DND-41 (cell line): ENCODE data around the gene NTNG2.

Source experiments
- EZH2 ChIP-seq: IDR thresholded peaks from 3 replicates; pipeline ENCODE4 v1.6.1; 2012; ENCODE audit warnings: borderline replicate concordance, low read depth, mild to moderate bottlenecking, moderate library complexity, low read length, inconsistent platforms; ENCODE audit not compliant: severe bottlenecking
- TF ChIP-seq, protein P1 (sequence below): IDR thresholded peaks from 2 replicates; pipeline ENCODE4 v1.5.1; 2012; ENCODE audit warnings: borderline replicate concordance, low read length, moderate library complexity, mild to moderate bottlenecking; ENCODE audit not compliant: poor library complexity, severe bottlenecking; ENCODE audit errors: extremely low read depth

DNA sequence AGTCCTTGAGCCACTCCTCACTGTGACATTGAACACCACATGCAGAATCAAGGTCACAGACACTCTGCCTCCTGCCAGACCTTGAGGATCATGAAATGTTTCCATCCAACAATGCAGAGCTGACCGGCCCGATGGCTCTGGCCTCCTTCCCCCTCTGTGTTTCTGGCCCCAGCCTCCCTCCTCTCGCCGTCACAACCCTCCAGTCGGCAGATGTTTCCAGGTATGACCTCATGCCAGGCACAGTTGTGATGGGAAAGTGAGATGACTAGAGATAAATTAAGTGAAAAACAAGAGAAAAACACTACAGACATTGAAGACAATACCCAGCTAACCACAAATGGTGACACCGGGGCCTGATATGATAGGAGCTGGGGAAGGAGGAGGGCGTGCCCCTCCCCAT lies 9.8 kb downstream of the NTNG2 start:
- TF ChIP-seq, protein P1, sequence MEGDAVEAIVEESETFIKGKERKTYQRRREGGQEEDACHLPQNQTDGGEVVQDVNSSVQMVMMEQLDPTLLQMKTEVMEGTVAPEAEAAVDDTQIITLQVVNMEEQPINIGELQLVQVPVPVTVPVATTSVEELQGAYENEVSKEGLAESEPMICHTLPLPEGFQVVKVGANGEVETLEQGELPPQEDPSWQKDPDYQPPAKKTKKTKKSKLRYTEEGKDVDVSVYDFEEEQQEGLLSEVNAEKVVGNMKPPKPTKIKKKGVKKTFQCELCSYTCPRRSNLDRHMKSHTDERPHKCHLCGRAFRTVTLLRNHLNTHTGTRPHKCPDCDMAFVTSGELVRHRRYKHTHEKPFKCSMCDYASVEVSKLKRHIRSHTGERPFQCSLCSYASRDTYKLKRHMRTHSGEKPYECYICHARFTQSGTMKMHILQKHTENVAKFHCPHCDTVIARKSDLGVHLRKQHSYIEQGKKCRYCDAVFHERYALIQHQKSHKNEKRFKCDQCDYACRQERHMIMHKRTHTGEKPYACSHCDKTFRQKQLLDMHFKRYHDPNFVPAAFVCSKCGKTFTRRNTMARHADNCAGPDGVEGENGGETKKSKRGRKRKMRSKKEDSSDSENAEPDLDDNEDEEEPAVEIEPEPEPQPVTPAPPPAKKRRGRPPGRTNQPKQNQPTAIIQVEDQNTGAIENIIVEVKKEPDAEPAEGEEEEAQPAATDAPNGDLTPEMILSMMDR, result no peak
- no peak for TF ChIP-seq EZH2
